NCI-H1092 treated with DMSO at 0.1 percent for 48 hours (cell line): ENCODE results near the gene CTSS.
"Not testable (repeated sequence)": the region's sequence is repeated elsewhere in the genome, so short reads cannot be mapped to it uniquely, and the experiment has no call there.

ENCODE experiments used
- DNase-seq: peaks from one replicate; lab custom pipeline; 2025; lab: John Stamatoyannopoulos, UW

The CTSS gene

GRCh38 chr1:150765296-150765976, at the start of gene CTSS:
CTSS (minus strand) TSS chr1:150765778; CDS start chr1:150764763, 1,015 bp downstream.
- no peak for DNase-seq

- DNase-seq = peak; percentile 24
These were observed 47.6 kb upstream of the CTSS start for GRCh38 chr1:150813028-150813707.

- DNase-seq = no peak
These were observed 45.5 kb upstream of the CTSS start for GRCh38 chr1:150810958-150811659.

- DNase-seq = no peak
These were observed 44.1 kb upstream of the CTSS start for GRCh38 chr1:150809651-150810050.

GRCh38 chr1:150808846-150809245, 43.3 kb upstream of the CTSS start:
- no peak for DNase-seq

- no peak for DNase-seq
These were observed 42.5 kb upstream of the CTSS start, which contains the start of gene CTSK for GRCh38 chr1:150808121-150808520. CTSK (minus strand) TSS chr1:150808260; CDS start chr1:150806805, 1,455 bp downstream.

GRCh38 chr1:150807249-150808023, 41.9 kb upstream of the CTSS start:
- DNase-seq = no peak

GRCh38 chr1:150805899-150806298, 40.3 kb upstream of the CTSS start:
- no peak for DNase-seq

- DNase-seq = no peak
These were observed 39.1 kb upstream of the CTSS start for GRCh38 chr1:150804671-150805070.

GRCh38 chr1:150799089-150799488, 33.5 kb upstream of the CTSS start:
- no peak for DNase-seq

GRCh38 chr1:150798525-150798924, 32.9 kb upstream of the CTSS start:
- DNase-seq = no peak

GRCh38 chr1:150796374-150796773, 30.8 kb upstream of the CTSS start:
- no peak for DNase-seq

- DNase-seq = not testable (repeated sequence)
These were observed 28.2 kb upstream of the CTSS start for GRCh38 chr1:150793778-150794177.

GRCh38 chr1:150793221-150793620, 27.6 kb upstream of the CTSS start:
- no peak for DNase-seq

GRCh38 chr1:150791585-150791984, 26.0 kb upstream of the CTSS start:
- DNase-seq = no peak

- DNase-seq = no peak
These were observed 23.8 kb upstream of the CTSS start for GRCh38 chr1:150789396-150789795.

- no peak for DNase-seq
These were observed 23.4 kb upstream of the CTSS start for GRCh38 chr1:150788946-150789345.

- no peak for DNase-seq
These were observed 21.9 kb upstream of the CTSS start for GRCh38 chr1:150787455-150787854.

- DNase-seq = no peak
These were observed 14.9 kb upstream of the CTSS start for GRCh38 chr1:150780510-150780909.

GRCh38 chr1:150778409-150778808, 12.8 kb upstream of the CTSS start:
- DNase-seq = no peak

GRCh38 chr1:150777544-150777943, 12.0 kb upstream of the CTSS start:
- DNase-seq = no peak

- not testable (repeated sequence) for DNase-seq
These were observed 10.4 kb upstream of the CTSS start for GRCh38 chr1:150775931-150776505.
